Fibroblast of gingiva (primary cell): Measurements from ENCODE around the gene TTC9C.
A peak's percentile ranks its signal among the peaks of the same experiment; 100 is the strongest.
"Not testable (repeated sequence)": the region's sequence is repeated elsewhere in the genome, so short reads cannot be mapped to it uniquely, and the experiment has no call there.

ENCODE experiments used
- DNase-seq: peaks from one replicate; pipeline ENCODE4 v3.0.0-alpha.2; 2011; ENCODE audit warnings: low read depth

TTC9C gene

GRCh38 chr11:62752177-62752785 is 24.0 kb downstream of the TTC9C start:
- no peak for DNase-seq

- DNase-seq: no peak
Observed at GRCh38 chr11:62752994-62753735, 24.9 kb downstream of the TTC9C start.

- DNase-seq: peak; percentile 99
Observed at GRCh38 chr11:62753736-62754603, 25.7 kb downstream of the TTC9C start, which contains the start of gene ZBTB3. ZBTB3 (minus strand) TSS chr11:62754160; CDS start chr11:62753664, 496 bp downstream.

GRCh38 chr11:62755086-62755615 is 26.9 kb downstream of the TTC9C start:
- DNase-seq: no peak

GRCh38 chr11:62757846-62758788 is 29.8 kb downstream of the TTC9C start:
- no peak for DNase-seq

GRCh38 chr11:62760867-62761227 is 32.6 kb downstream of the TTC9C start:
- DNase-seq: not testable (repeated sequence)

GRCh38 chr11:62770778-62771143 is 42.5 kb downstream of the TTC9C start:
- no peak for DNase-seq

- DNase-seq: peak; percentile 94
Observed at GRCh38 chr11:62771144-62772021, 43.1 kb downstream of the TTC9C start, which contains the start of gene TAF6L. TAF6L (plus strand) TSS chr11:62771396; CDS start chr11:62775784, 4,388 bp downstream.

- no peak for DNase-seq
Observed at GRCh38 chr11:62774407-62774806, 46.1 kb downstream of the TTC9C start.

- DNase-seq: no peak
Observed at GRCh38 chr11:62775646-62776045, 47.4 kb downstream of the TTC9C start.

GRCh38 chr11:62777389-62777788 is 49.1 kb downstream of the TTC9C start:
- DNase-seq: no peak

- no peak for DNase-seq
Observed at GRCh38 chr11:62778441-62778840, 50.2 kb downstream of the TTC9C start.

GRCh38 chr11:62782753-62783152 is 54.5 kb downstream of the TTC9C start:
- DNase-seq: no peak

- DNase-seq: peak; percentile 78
Observed at GRCh38 chr11:62786318-62787004, 58.2 kb downstream of the TTC9C start.

- peak; percentile 95 for DNase-seq
Observed at GRCh38 chr11:62787005-62787759, 58.9 kb downstream of the TTC9C start, which contains the start of gene TMEM179B. TMEM179B (plus strand) TSS chr11:62787402; CDS start chr11:62787432, 30 bp downstream.
